Suprapubic skin (tissue), 4 donors: Measurements from ENCODE around the gene TSPAN18. TPM values are rescaled to one million over a fixed set of nuclear protein-coding genes. Genes with fewer than 3 reads are reported as not detected.

Experiments used
- DNase-seq, 2 donors: peaks; one replicate each; pipeline ENCODE4 v3.0.0-alpha.2; 2019; ENCODE audit warnings: low spot score in 2 of 2
- H3K27ac ChIP-seq: fragments of 200-600 bp; sonication (generic); one replicate; pipeline ENCODE4 v1.5.1; 2019
- H3K27me3 ChIP-seq: fragments of 200-600 bp; sonication (generic); one replicate; pipeline ENCODE4 v1.5.1; 2019
- H3K36me3 ChIP-seq: fragments of 200-600 bp; sonication (generic); one replicate; pipeline ENCODE4 v1.5.1; 2019
- H3K4me1 ChIP-seq: fragments of 200-600 bp; sonication (generic); one replicate; pipeline ENCODE4 v1.5.1; 2019
- H3K4me3 ChIP-seq: fragments of 200-600 bp; sonication (generic); one replicate; pipeline ENCODE4 v1.5.1; 2019; ENCODE audit warnings: mild to moderate bottlenecking
- H3K9me3 ChIP-seq: fragments of 200-600 bp; sonication (generic); one replicate; pipeline ENCODE4 v1.5.1; 2019
- EP300 ChIP-seq: sonication (generic); formaldehyde crosslinking; IDR thresholded peaks from one replicate; pipeline ENCODE4 v1.6.1; 2017; ENCODE audit warnings: antibody characterized with exemption
- POLR2A ChIP-seq, 2 donors: fragments of 450-650 bp; IDR thresholded peaks; one replicate each; pipeline ENCODE4 v1.6.1; 2017; ENCODE audit warnings: antibody characterized with exemption in 2 of 2, mild to moderate bottlenecking in 2 of 2, moderate library complexity in 2 of 2
- POLR2AphosphoS5 ChIP-seq, 3 donors: sonication (generic); formaldehyde crosslinking; IDR thresholded peaks; one replicate each; pipeline ENCODE4 v1.6.1; 2017; ENCODE audit warnings: antibody characterized with exemption in 3 of 3
- WGBS: methylation state at CpG from one replicate; pipeline ENCODE4 v1.1.5; 2018; 5-methylcytosine and 5-hydroxymethylcytosine counted together
- total RNA-seq, 4 donors: library from RNA; depleted of rRNA; stranded (reverse); fragments of >200 nt; gene quantifications; one replicate each; pipeline ENCODE4 v1.1.0, GENCODE V29; 2016
- TF ChIP-seq, protein P1 (sequence below), 2 donors: fragments of 200-600 bp in 1 of 2; fragments of 450-650 bp in 1 of 2; sonication (generic) in 1 of 2; IDR thresholded peaks; one replicate each; pipeline ENCODE4 v1.5.1; 2016 to 2019; ENCODE audit warnings: antibody characterized with exemption in 2 of 2, mild to moderate bottlenecking in 1 of 2, moderate library complexity in 1 of 2

Gene TSPAN18
- total RNA-seq, 4 donors from 2014 or later, result 1.3 to 5.1 (median 3.9) TPM

DNA sequence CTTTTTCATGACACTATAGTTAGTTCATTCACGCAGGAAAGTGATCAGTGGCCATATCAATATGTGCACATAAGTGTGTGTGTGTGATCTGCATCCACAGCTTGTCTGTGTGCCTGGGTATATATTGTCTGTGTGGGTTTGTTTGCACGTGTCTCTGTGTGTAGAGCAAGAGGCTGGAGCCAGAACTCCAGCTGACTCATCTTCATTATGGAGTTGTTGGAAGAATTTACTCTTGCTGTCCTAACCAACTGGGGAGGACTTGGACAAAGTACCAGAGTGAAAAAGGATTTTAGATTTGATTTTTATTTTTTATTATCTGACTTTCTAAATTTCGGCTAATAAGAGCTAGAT lies 160.0 kb downstream of the TSPAN18 start:
- H3K9me3 ChIP-seq, result no peaks in the 10 kb centered on the region
- TF ChIP-seq EP300 (no peak), POLR2AphosphoS5 (IDR thresholded peaks at IDR 0.05) (no peak), POLR2A (IDR thresholded peaks at IDR 0.05) (no peak)
- TF ChIP-seq, protein P1, sequence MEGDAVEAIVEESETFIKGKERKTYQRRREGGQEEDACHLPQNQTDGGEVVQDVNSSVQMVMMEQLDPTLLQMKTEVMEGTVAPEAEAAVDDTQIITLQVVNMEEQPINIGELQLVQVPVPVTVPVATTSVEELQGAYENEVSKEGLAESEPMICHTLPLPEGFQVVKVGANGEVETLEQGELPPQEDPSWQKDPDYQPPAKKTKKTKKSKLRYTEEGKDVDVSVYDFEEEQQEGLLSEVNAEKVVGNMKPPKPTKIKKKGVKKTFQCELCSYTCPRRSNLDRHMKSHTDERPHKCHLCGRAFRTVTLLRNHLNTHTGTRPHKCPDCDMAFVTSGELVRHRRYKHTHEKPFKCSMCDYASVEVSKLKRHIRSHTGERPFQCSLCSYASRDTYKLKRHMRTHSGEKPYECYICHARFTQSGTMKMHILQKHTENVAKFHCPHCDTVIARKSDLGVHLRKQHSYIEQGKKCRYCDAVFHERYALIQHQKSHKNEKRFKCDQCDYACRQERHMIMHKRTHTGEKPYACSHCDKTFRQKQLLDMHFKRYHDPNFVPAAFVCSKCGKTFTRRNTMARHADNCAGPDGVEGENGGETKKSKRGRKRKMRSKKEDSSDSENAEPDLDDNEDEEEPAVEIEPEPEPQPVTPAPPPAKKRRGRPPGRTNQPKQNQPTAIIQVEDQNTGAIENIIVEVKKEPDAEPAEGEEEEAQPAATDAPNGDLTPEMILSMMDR (IDR thresholded peaks at IDR 0.05), result no peak
- H3K36me3 ChIP-seq, result no peaks in the 10 kb centered on the region
- no peaks in the 10 kb centered on the region for H3K27me3 ChIP-seq
- H3K4me1 ChIP-seq, result peaks cover 12% of the 10 kb centered on the region
- H3K27ac ChIP-seq, result no peak overlapping the region
- DNase-seq, result no peak
- H3K4me3 ChIP-seq, result no peak overlapping the region
- WGBS, result 43% methylated on average over 3 of the region's 3 CpGs

DNA sequence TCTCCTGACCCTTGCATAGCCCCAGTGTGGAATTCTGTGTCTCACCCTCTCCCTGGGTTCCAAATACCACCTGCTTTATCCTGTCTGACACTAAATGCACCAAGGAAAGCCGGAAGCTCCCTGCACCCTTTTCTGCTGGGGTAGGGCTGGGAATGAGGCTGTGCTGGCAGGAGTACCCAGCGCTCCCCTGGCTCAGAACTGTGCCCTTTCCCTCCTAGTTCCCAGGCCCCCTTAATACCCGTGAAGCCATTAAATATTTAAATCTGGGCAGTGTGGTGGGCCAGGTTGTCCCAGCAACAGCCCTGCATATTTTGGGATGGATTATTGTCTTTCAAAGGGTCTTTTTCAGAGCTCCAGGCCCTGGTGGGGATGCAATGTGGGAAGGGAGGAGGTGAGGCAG lies 160.9 kb downstream of the TSPAN18 start:
- DNase-seq, result no peak
- Histone ChIP-seq H3K4me3 (no peak overlapping the region), H3K4me1 (peaks cover 12% of the 10 kb centered on the region), H3K27ac (no peak overlapping the region), H3K36me3 (no peaks in the 10 kb centered on the region), H3K9me3 (no peaks in the 10 kb centered on the region), H3K27me3 (no peaks in the 10 kb centered on the region)
- TF ChIP-seq, protein P1 (IDR thresholded peaks at IDR 0.05), result no peak
- TF ChIP-seq POLR2A (IDR thresholded peaks at IDR 0.05), result no peak
- TF ChIP-seq EP300, result no peak
- TF ChIP-seq POLR2AphosphoS5 (IDR thresholded peaks at IDR 0.05), result no peak
- 83% methylated on average over 3 of the region's 3 CpGs for WGBS

DNA sequence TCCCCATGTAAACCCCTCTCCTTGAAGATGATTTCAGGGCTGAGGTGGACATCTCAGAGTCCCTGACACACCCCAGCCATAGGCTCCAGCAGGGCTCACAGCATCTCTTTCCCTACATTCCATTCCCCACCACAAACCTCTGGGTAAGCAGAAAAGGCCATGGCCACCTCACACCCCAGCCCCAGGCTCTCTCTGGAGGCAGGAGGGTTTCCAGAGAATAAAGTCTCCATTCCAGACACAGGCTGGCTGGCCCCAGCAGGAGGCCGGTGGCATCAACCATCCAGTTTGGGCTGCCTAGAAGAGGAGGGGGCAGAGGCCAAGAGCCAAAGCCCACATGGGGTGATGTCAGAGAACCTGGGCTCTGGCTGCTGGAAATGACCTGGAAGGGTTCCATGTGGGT lies 162.5 kb downstream of the TSPAN18 start:
- Histone ChIP-seq H3K36me3 (no peaks in the 10 kb centered on the region), H3K4me1 (peaks cover 15% of the 10 kb centered on the region), H3K27me3 (no peaks in the 10 kb centered on the region), H3K9me3 (no peaks in the 10 kb centered on the region), H3K27ac (no peak overlapping the region), H3K4me3 (no peak overlapping the region)
- DNase-seq, result no peak
- TF ChIP-seq POLR2AphosphoS5 (IDR thresholded peaks at IDR 0.05) (no peak), POLR2A (IDR thresholded peaks at IDR 0.05) (no peak), EP300 (no peak)
- TF ChIP-seq, protein P1 (IDR thresholded peaks at IDR 0.05), result no peak
- WGBS, result 86% methylated on average over 1 of the region's 1 CpG

DNA sequence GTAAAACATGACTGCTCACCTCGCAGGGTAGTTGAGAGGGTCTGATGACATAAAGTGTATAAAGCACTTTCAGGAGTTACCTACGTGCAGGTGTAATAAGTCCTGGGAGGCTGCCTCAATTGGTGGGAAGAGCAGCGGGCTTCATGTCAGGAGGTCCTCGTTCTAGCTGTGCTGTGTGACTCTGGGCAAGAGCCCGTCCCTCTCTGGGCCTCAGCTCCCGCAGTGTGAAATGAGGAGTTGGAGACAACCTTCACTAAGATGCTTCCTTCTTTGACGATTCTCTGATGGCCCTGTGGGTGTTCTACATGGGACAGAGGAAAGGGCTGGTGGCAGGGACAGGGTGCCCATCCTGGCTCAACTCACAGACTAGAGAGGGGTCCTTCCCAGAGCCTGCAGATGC lies 166.1 kb downstream of the TSPAN18 start:
- Histone ChIP-seq H3K36me3 (no peaks in the 10 kb centered on the region), H3K4me1 (peaks cover 3% of the 10 kb centered on the region), H3K27me3 (no peaks in the 10 kb centered on the region), H3K9me3 (no peaks in the 10 kb centered on the region), H3K4me3 (no peak overlapping the region), H3K27ac (no peak overlapping the region)
- no peak for DNase-seq
- TF ChIP-seq, protein P1 (IDR thresholded peaks at IDR 0.05), result no peak
- TF ChIP-seq POLR2A (IDR thresholded peaks at IDR 0.05) (no peak), EP300 (no peak), POLR2AphosphoS5 (IDR thresholded peaks at IDR 0.05) (no peak)
- 89% methylated on average over 7 of the region's 7 CpGs for WGBS

DNA sequence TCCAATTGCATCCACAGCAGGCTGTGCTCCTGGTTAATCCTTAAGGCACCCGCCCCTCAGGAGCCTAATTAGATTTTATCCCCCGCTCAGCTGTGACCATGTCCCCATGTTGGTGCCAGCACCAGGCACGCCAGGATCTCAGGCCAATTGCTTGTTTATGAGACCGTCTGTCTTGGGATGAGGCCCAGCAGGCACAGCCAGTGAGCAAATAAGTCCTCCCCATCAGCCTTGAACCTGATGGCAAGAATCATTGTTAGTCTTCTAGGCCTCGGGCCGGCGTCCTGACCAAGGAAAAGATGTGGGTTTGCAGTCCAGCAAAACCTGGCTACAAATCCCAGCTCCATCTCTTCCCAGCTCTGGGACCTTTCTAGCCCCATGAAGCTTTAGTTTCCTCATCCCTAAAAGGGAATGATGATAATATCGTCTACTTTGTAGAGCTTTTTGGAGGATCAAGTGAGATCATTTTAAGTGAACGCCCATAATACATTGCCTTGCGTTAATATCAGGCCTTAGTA lies 166.6 kb downstream of the TSPAN18 start:
- H3K27ac ChIP-seq, result no peak overlapping the region
- TF ChIP-seq, protein P1 (IDR thresholded peaks at IDR 0.05), result no peak
- TF ChIP-seq EP300, result no peak
- no peak for TF ChIP-seq POLR2A (IDR thresholded peaks at IDR 0.05)
- no peak for TF ChIP-seq POLR2AphosphoS5 (IDR thresholded peaks at IDR 0.05)
- 67% methylated on average over 10 of the region's 10 CpGs for WGBS
- peaks cover 3% of the 10 kb centered on the region for H3K4me1 ChIP-seq
- DNase-seq, result no peak
- H3K27me3 ChIP-seq, result no peaks in the 10 kb centered on the region
- H3K4me3 ChIP-seq, result no peak overlapping the region
- H3K36me3 ChIP-seq, result no peaks in the 10 kb centered on the region
- no peaks in the 10 kb centered on the region for H3K9me3 ChIP-seq
